ENCODE results near the gene WDR44. TPM values are rescaled to one million over a fixed set of nuclear protein-coding genes. Genes with fewer than 3 reads are reported as not detected.

Gene WDR44
- total and polyA plus RNA-seq, 8 donors: 2.2 to 8.9 (median 4.2) TPM

- no peak overlapping the region for H3K4me3 ChIP-seq
- no peak overlapping the region for H3K27ac ChIP-seq
- no peaks in the 10 kb centered on the region for H3K9me3 ChIP-seq
- H3K36me3 ChIP-seq: no peaks in the 10 kb centered on the region
- 52 to 97% methylated on average over 2 of the region's 2 CpGs for WGBS, 2 donors
- ATAC-seq (no peak), FAIRE-seq (no peak), DNase-seq (no peak)
- no peaks in the 10 kb centered on the region for H3K27me3 ChIP-seq
- peaks cover 0 to 8% (median 0%) of the 10 kb centered on the region in 3 donors for H3K4me1 ChIP-seq
- TF ChIP-seq, protein P1, sequence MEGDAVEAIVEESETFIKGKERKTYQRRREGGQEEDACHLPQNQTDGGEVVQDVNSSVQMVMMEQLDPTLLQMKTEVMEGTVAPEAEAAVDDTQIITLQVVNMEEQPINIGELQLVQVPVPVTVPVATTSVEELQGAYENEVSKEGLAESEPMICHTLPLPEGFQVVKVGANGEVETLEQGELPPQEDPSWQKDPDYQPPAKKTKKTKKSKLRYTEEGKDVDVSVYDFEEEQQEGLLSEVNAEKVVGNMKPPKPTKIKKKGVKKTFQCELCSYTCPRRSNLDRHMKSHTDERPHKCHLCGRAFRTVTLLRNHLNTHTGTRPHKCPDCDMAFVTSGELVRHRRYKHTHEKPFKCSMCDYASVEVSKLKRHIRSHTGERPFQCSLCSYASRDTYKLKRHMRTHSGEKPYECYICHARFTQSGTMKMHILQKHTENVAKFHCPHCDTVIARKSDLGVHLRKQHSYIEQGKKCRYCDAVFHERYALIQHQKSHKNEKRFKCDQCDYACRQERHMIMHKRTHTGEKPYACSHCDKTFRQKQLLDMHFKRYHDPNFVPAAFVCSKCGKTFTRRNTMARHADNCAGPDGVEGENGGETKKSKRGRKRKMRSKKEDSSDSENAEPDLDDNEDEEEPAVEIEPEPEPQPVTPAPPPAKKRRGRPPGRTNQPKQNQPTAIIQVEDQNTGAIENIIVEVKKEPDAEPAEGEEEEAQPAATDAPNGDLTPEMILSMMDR (IDR thresholded peaks at IDR 0.05): no peak
- intact Hi-C loops (cut with DNase I): no loop called here
These were observed 3.3 kb downstream of the WDR44 start for GRCh38 chrX:118349188-118349587.

DNA sequence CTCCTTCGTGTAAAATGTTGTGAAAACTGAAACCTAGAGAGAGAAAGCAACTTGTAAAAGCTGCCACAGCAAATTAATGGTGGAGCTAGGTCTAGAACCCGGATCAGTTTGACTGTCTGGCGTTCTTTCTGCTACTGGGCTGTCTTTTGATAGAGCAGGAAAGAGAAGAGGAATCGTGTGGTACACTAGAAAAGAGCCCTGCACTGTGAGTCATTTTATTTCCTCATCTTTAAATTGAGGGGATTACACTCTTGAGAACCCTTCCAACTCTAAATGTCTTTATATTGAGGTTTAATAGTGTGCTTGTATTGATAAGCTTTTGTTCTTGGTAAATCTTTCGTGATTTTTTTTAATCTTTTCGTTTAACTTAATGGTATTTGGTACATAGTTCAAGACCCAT is 4.3 kb downstream of the WDR44 start:
- 52 to 62% methylated on average over 6 of the region's 6 CpGs for WGBS, 2 donors
- H3K4me3 ChIP-seq: no peak overlapping the region
- no peak overlapping the region for H3K27ac ChIP-seq
- TF ChIP-seq, protein P1 (IDR thresholded peaks at IDR 0.05): no peak
- no peak for FAIRE-seq
- no peaks in the 10 kb centered on the region for H3K36me3 ChIP-seq
- peaks cover 0 to 8% (median 0%) of the 10 kb centered on the region in 3 donors for H3K4me1 ChIP-seq
- DNase-seq: no peak
- intact Hi-C loops (cut with DNase I): no loop called here
- ATAC-seq: no peak
- H3K27me3 ChIP-seq: no peaks in the 10 kb centered on the region
- H3K9me3 ChIP-seq: no peaks in the 10 kb centered on the region

GRCh38 chrX:118350706-118351105 is 4.8 kb downstream of the WDR44 start:
- FAIRE-seq: no peak

GRCh38 chrX:118352566-118352965 is 6.7 kb downstream of the WDR44 start:
- H3K9me3 ChIP-seq: no peaks in the 10 kb centered on the region
- peaks cover 0 to 13% (median 0%) of the 10 kb centered on the region in 3 donors for H3K4me1 ChIP-seq
- DNase-seq (no peak), FAIRE-seq (no peak), ATAC-seq (no peak)
- intact Hi-C loops (cut with DNase I): no loop called here
- no peak overlapping the region for H3K4me3 ChIP-seq
- TF ChIP-seq, protein P1 (IDR thresholded peaks at IDR 0.05): no peak
- peaks cover 0 to 5% (median 0%) of the 10 kb centered on the region in 4 donors for H3K27me3 ChIP-seq
- H3K27ac ChIP-seq: no peak overlapping the region
- H3K36me3 ChIP-seq: no peaks in the 10 kb centered on the region

More at GRCh38 chrX:118350706-118351105, 4.8 kb downstream of the WDR44 start:
- Histone ChIP-seq H3K27ac (no peak overlapping the region), H3K4me1 (peaks cover 0 to 11% (median 0%) of the 10 kb centered on the region in 3 donors), H3K36me3 (no peaks in the 10 kb centered on the region), H3K27me3 (no peaks in the 10 kb centered on the region), H3K9me3 (no peaks in the 10 kb centered on the region), H3K4me3 (no peak overlapping the region)
- DNase-seq: no peak
- intact Hi-C loops (cut with DNase I): no loop called here
- TF ChIP-seq, protein P1 (IDR thresholded peaks at IDR 0.05): no peak
- 88 to 89% methylated on average over 1 of the region's 1 CpG for WGBS, 2 donors
- no peak for ATAC-seq

- H3K27me3 ChIP-seq: peaks cover 0 to 5% (median 0%) of the 10 kb centered on the region in 4 donors
- no peak overlapping the region for H3K4me3 ChIP-seq
- H3K27ac ChIP-seq: no peak overlapping the region
- intact Hi-C loops (cut with DNase I): no loop called here
- WGBS, 2 donors: 44 to 56% methylated on average over 4 of the region's 4 CpGs
- TF ChIP-seq, protein P1 (IDR thresholded peaks at IDR 0.05): no peak
- DNase-seq: no peak
- FAIRE-seq: no peak
- peaks cover 0 to 13% (median 0%) of the 10 kb centered on the region in 3 donors for H3K4me1 ChIP-seq
- H3K9me3 ChIP-seq: no peaks in the 10 kb centered on the region
- no peaks in the 10 kb centered on the region for H3K36me3 ChIP-seq
- peak in 1 of 4 donors; percentile 40 for ATAC-seq
These were observed 7.4 kb downstream of the WDR44 start for GRCh38 chrX:118353081-118353850.

Measured in pancreas (tissue), 10 donors.